GM21515 (cell line): ENCODE results near the gene MYL6B.
"Not testable (repeated sequence)": the region's sequence is repeated elsewhere in the genome, so short reads cannot be mapped to it uniquely, and the experiment has no call there.

Source experiments
- ATAC-seq: cut with Tn5 transposase; IDR thresholded peaks from one replicate; pipeline ENCODE4 v1.9.1; 2021; ENCODE audit not compliant: unreplicated experiment

The MYL6B gene

DNA sequence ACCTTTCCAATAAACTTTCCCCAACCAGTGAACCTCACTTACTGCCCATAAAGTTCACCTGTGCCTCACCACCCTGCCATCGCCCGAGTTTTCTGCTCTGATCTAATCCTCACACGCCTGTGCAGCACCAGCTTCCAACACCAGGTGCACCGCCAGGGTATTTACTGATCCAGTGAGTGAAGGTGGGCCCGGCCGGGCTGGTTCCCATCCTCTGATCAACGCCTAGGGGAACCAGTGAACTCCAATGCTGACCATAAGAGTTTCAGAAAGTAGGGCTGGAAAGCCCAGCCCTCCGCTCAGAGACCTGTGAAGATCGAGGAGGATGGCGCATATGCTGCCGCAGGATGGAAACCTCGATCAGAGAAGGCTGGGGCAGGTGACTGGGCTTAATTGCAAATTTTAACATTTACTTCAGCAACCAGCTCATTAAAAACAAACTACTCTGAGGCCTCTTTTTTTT, 685 bp upstream of the MYL6B start:
- peak; percentile 50 for ATAC-seq

DNA sequence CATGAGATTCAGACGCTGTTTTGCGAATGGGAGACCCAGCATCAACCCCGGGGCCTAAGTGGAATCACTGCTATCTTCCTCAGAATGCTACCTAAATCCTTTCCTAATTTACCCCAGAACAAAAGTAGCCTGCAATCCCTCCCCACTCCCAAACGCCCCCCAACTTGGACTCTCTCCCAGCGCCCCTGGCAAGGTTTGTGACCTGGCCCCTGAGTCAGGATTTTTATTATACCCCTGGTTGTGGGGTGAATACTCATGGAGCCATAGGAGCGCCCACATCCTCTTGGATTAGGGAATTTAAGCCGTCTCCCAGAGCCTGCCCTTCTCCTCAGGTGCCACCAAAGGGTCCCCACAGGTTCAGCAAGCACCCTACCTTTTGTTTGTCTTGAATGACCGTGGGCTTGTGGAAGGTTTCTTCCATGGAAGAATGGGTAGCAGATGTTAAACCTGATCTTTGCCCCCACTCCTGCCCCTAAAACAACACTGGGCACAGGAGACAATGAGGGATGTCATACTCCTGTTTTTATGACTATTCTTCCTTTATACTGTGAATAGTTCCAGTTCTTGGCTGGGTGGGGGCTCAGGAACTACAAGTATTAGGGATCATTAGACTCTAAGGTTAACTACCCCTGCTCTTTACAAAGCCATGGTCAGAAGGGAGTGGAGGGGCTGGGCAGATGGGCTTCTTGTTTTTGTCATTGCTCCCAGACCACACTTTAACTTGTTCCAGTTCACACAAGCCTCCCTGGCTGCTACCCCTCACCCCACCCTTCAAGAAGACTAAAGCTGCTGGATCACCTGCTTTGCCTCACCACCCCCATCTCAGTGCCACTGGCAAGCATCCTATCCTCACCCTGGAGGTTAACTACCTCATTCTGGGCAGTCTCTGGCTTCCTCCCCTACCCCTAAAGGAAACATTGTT, 630 bp downstream of the MYL6B start:
- no peak for ATAC-seq

DNA sequence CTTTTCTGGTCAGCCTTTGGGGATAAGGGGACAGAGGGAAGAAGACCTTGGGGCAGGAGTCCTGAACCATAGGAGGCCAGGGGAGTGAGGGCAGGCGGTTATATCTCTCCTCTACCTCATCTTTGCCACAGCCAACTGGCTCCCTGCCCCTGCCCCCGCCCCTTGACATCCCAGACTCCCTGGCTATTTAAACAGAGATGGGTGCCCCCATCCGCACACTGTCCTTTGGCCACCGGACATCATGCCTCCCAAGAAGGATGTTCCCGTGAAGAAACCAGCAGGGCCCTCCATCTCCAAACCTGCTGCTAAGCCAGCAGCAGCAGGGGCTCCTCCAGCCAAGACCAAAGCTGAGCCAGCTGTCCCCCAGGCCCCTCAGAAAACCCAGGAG, 1.3 kb downstream of the MYL6B start:
- ATAC-seq = no peak

DNA sequence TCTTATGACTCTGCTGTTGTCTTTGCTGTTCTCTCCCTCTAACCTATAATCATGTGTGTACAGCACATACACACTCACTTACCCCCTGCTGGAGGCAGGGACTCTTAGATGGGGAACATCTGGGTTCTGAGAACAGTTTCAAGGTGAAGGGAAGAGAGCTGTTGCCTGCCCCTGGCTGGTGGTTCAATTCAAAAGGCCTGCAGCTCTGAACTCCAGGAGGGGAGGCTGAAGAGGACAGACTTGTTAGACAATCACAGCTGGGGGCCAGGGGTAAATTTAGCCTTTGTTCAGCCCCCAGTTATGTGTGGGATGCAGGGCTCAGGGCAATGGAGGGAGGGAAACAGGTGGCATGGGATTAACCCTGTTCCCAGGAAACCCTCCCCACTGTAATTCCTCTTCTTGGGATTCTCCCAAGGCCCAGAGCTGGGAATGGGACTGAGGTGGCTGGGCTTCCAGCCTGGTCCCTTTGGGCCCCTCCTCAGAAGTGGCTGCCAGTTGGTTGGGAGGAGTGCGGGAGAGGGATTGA, 1.9 kb downstream of the MYL6B start:
- ATAC-seq = no peak

DNA sequence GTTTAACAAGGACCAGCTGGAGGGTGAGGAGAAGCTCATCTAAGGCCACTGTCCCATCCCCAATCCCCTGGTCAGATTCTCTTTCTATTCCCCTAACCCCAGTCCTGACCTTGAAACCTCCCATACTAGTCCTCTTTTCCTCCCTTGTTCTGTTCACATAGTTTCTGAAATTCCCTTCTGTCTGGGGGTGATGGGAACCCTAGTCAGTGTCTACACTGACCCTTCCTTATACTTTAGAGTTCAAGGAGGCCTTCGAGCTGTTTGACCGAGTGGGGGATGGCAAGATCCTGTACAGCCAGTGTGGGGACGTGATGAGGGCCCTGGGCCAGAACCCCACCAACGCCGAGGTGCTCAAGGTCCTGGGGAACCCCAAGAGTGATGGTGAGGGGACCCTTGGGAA, 2.4 kb downstream of the MYL6B start:
- ATAC-seq = no peak

DNA sequence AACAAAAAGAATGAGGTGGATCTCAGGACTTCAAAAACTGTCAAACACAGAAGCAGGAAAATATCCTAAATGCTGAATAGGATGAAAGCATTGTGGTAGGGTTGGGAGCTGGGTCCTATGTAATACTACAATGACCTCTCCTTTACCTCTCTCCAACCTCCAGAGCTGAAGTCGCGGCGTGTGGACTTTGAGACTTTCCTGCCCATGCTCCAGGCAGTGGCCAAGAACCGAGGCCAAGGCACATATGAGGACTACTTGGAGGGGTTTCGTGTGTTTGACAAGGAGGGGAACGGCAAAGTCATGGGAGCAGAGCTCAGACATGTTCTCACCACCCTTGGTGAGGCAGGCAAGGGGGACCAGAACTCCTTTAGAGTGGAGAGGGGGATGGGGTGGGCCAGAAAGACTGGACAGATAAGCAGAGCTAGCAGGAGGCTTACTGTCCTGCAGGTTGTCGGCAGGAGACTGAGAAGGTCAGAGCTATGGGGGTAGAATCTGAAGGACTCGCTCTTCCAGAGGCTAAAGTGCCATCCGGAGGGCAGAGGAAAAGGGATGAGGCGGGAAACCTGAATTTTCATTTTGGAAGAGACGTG, 3.0 kb downstream of the MYL6B start:
- no peak for ATAC-seq

DNA sequence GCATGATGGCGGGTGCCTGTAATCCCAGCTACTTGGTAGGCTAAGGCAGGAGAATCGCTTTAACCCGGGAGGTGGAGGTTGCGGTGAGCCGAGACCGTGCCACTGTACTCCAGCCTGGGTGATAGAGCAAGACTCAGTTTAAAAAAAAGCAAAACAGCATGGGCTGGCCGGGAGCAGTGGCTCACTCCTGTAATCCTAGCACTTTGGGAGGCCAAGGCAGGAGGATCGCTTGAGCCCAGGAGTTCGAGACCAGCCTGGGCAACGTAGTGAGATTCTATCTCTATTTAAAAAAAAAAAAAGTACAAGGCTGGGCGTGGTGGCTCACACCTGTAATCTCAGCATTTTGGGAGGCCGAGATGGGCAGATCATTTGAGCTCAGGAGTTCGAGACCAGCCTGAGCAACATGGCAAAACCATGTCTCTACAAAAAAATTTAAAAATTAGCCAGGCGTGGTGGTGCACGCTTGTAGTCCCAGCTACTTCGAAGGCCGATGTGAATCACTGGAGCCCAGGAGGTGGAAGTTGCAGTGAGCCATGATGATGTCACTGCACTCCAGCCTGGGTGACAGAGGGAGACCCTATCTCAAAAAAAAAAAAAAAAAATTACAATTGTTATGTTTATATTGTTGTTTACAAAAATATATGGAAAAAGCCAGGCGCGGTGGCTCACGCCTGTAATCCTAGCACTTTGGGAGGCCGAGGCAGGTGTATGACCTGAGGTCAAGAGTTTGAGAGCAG, 4.2 kb downstream of the MYL6B start:
- not testable (repeated sequence) for ATAC-seq

DNA sequence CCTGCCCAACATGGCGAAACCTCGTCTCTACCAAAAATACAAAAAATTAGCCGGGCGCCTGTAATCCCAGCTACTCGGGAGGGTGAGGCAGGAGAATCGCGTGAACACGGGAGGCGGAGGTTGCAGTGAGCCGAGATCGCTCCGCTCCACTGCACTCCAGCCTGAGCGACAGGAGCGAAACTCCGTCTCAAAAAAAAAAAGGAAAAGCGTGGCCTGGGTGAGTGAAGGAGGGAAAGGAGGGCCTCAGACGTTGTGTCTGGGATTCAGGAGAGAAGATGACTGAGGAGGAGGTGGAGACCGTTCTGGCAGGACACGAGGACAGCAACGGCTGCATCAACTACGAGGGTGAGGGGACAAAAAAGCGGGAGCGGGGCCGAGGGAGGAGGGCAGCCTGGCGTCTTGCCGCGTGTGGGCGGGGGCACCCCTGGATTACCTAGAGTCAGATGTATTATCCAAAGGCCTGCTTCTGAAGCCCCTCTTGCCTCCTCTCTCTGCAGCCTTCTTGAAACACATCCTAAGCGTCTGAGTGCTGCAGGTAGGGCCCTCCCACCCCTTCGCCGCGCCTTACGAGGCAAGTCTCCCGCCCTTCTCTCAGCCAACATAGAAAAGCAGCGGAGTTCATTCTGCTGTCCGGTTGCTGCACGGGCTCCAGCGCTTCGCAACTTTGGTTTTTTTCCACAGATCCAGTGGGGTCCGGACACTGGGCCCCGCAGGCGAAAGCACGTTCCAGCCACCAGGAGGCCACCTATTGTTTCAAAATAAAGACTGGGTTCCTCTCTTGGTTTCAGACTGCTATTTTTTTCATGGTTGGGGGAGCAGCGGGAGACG, 5.0 kb downstream of the MYL6B start:
- ATAC-seq = peak; percentile 33

DNA sequence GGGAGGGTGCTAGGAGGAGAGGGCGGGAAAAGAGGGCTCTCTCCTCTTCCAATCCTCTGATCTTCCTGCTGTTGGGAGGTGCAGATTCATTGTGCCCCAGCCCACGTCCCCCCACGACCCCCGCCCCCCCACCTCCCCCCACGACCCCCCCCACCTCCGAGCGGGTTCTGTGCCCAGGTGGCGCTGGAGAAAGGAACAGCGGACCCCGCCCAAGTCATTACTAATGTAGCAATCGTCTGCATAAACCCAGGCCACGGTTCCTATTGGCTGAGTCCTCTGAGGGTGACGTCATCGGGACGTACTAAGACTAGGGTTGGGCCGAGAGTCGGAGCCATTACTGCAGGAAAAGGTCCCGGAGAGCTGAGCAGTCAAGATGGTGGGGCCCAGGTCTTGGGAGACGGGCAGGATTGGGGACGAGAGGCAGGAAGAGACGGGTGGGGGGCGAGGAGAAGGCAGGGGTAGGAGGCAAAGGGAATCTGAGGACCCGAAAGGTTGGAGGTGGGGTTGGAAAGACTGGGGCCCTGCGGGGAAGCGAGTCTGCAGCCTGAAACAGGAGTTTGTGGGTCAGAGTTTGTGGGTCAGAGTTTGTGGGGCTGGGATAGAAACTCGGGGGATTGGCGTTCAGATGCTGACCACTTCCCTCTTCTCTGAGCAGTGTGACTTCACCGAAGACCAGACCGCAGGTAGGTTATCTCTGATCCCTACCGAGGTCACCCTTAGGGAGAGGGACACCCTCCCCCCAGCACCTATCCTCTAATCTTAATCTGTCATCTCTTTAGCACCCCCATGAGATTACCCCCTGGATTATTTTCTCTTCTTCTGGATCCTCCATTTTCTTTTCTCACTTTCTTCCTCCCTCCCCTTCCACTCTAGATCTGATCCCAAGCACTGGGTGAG, 5.9 kb downstream of the MYL6B start, which contains the start of gene MYL6:
MYL6 (plus strand) TSS at position 331 of the 897 bp plus-strand sequence; CDS start at position 374, 43 bp downstream.
- peak; percentile 70 for ATAC-seq

DNA sequence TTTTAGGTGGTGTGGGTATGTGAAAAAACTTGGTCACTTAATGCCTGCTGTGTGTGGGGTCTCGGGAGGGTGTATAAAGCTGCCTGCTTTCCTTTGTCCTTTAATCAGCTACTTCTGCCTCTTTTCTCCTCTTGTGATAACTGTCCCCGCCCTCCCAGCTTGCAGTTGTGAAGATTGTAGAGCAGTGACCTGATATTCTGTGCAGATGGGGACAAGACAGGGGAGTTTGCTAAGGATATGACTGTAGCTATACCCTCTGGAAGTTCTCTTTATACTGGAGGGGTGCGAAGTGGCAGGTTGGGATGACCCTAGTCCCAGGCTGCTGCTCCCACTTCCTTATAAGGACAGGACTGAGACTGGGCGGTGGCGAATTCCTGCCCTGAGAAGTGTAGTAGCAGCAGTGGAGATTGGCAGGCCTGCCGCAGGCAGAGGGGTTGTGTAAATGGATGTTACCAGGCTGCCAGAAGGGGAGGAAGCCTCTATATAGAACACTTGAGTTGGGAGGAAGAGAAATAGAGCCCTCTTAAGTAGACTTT, 6.6 kb downstream of the MYL6B start:
- ATAC-seq = no peak

DNA sequence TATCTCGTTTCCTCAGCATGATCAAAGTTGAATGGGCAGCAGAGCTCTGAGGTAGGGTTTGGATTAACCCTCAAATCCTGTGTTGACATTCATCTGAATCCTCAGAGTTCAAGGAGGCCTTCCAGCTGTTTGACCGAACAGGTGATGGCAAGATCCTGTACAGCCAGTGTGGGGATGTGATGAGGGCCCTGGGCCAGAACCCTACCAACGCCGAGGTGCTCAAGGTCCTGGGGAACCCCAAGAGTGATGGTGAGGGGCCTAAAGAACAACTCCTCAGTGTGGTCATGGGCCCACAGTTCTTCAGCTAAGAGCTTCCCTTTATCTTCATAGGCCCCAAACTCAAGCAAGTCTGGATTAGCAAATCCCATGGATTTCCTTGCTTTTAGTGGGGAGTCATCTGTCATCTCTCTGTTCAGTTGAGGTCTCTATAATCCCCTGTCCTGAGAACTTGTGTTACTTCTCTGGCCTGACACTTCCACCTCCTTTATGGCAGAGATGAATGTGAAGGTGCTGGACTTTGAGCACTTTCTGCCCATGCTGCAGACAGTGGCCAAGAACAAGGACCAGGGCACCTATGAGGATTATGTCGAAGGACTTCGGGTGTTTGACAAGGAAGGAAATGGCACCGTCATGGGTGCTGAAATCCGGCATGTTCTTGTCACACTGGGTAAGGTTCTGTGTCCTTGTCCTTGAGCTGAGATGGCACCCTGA, 7.2 kb downstream of the MYL6B start:
- ATAC-seq = no peak

DNA sequence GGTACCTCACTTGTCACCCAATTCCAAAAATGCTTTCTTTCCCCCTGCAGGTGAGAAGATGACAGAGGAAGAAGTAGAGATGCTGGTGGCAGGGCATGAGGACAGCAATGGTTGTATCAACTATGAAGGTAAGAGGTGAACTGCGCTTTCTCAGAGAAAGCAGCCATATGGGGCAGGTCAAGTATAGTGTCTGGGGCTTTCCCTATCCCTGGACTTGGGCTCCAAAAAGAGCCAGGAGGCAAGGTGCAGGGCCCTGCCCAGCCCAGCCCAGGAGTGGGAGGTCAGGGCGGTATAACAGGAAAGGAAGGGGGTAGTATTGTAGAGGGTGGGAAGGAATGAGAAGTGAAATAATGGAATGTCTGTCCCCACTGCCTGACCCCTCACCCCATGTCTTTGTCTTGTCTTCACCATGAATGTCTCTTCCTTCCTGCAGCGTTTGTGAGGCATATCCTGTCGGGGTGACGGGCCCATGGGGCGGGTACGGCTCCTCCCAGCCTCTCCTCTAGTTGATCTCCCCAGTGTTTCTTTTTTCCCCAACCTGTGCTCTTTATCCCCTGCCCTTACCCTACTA, 7.9 kb downstream of the MYL6B start:
- ATAC-seq = no peak

DNA sequence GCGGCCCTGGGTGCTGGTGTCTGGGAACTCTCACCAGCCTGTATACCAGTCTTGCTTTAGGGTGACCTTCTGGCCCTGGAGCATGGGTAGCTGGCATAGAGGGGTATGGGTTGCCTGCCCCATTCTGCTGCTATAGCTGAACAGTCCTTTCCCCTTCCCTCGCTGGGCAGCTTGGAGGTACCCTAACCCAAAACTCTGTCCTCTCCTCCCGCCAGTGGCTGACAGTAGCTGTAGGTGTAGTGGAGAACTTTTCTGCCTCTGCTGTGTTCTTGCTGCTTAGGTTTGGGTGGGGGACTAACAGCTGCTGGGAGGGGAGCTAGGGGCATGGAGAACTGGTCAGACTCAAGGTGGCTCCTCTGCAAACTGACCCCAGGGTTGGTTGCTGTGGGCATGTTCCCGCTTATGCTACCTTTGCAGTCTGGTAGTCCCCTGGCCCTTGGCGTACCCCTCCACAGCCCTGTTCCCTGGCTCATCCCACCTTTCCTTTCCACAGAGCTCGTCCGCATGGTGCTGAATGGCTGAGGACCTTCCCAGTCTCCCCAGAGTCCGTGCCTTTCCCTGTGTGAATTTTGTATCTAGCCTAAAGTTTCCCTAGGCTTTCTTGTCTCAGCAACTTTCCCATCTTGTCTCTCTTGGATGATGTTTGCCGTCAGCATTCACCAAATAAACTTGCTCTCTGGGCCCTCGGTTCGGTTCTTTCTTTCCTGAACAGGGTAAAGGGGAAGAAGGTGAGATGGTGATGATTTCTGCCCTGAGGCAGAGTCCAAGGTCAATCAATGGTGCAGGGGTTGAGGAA, 8.7 kb downstream of the MYL6B start:
- ATAC-seq = no peak

DNA sequence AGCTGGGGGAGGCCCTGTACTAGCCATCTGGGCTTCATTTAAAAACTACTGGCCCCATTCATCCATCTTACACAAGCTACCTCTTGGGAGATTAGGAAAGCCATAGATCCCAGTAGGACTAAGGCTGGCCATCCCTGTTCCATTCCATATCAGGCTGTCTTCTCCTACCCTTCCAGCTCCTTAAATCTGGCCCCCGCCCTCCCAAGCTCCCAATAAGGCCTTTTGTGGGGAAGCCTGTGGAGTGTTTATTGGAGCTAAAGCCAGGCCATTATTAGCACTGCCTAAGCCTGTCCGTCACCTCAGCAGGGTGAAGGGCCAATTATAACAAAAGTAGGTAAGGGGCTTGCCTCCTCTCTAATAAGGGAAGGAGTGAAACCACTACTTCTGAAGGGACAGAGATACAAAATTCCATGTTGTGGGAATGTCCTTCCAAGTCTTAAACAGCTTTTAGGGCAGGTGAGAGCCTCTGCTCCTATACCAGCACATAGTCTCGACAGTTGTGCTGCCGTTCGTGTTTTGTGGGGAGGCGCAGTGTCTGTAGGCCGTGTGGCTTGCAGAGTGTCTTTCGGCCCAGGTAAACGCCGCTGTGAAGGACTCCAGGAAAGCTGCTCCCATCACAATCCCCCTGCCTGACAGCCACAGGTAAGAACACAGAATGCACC, 9.4 kb downstream of the MYL6B start:
- no peak for ATAC-seq

DNA sequence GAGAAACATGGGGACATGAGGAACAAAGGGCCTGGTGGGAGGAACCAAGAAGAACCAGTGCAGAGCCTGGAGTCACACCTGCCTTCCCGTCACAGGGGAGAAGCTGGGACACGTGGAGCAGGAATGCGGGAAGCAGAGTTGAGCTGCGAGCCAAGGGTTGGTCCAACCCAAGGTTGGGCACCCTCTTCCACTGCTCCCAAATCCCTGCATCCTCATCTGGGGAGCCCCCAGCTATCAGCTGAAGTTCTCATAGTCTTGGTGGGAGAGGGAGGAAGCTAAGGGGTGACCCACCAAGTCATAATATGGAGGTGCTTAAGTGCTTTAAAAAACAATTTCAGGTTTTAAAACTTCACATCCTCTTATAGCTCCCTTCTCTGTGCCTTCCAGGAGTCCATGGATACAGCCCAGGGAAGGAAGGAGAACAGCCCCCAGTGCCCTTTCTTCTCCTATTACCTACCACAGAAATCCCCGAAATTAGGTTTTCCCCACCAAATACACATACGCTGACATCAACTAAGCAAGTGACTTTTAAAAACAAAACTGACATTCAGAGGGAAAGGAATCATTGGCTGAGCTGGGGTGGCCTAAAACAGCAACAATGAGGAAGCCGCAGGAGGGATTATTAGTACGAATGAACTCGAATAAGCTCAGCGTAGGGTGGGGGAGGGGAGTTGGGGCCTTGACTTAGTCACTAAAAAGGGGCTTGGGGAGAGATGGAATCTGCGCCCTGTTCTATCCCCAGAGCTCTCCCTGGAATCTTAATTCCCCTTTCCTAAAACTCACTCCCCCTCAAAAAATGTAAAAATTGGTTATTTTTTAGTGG, 10.3 kb downstream of the MYL6B start:
- no peak for ATAC-seq
